ENCODE data around the gene MROH2B.

- TF ChIP-seq POLR2A (IDR thresholded peaks at IDR 0.05): no peak
- no peak for TF ChIP-seq CTCF (IDR thresholded peaks at IDR 0.05)
Observed at GRCh38 chr5:40981420-40981819, 89.7 kb downstream of the MROH2B start.
